Common myeloid progenitor, CD34-positive (primary cell): Measurements from ENCODE around the gene EFNB2.

Source experiments
- CTCF ChIA-PET: fragments of 350-600 bp; sonication (Branson Sonifier 250); formaldehyde crosslinking; loops from one replicate; lab custom pipeline; 2021; ENCODE audit warnings: antibody characterized with exemption; lab: Charles Lee
- POLR2A ChIA-PET: fragments of 350-600 bp; sonication (Branson Sonifier 250); formaldehyde crosslinking; loops from one replicate; lab custom pipeline; 2021; ENCODE audit warnings: antibody characterized with exemption; lab: Charles Lee
- DNase-seq, 3 donors: peaks; one replicate each; pipeline versions ENCODE4 v3.0.0 to v3.0.0-alpha.2; 2013
- H3K27ac ChIP-seq, 2 experiments: 1 replicate in 1 of 2; 2 replicates in 1 of 2; pipeline ENCODE4 v1.7.0; 2013; ENCODE audit warnings: inconsistent platforms in 2 of 2, low read length in 2 of 2, mild to moderate bottlenecking in 2 of 2, low read depth in 1 of 2, moderate library complexity in 1 of 2; ENCODE audit not compliant: severe bottlenecking in 2 of 2, insufficient read depth in 1 of 2, poor library complexity in 1 of 2
- H3K27me3 ChIP-seq, 5 experiments: replicated peaks in 2 of 5; 1 replicate in 3 of 5; 2 replicates in 2 of 5; pipeline versions ENCODE4 v1.6.1 to v1.7.0; 2013; ENCODE audit warnings: low read length in 4 of 5, mild to moderate bottlenecking in 2 of 5, moderate library complexity in 2 of 5, inconsistent platforms in 1 of 5; ENCODE audit not compliant: insufficient read depth in 5 of 5, control insufficient read depth in 4 of 5
- H3K36me3 ChIP-seq, 4 experiments: 1 replicate in 2 of 4; 2 replicates in 2 of 4; pipeline versions ENCODE4 v1.6.1 to v1.7.0; 2013; ENCODE audit warnings: low read length in 3 of 4, control low read depth in 1 of 4, mild to moderate bottlenecking in 1 of 4; ENCODE audit not compliant: control insufficient read depth in 4 of 4, insufficient read depth in 4 of 4
- H3K4me1 ChIP-seq, 4 experiments: 1 replicate in 3 of 4; 2 replicates in 1 of 4; pipeline versions ENCODE4 v1.6.1 to v1.7.1; 2013; ENCODE audit warnings: low read length in 3 of 4, mild to moderate bottlenecking in 3 of 4, control low read depth in 1 of 4, inconsistent platforms in 1 of 4, moderate library complexity in 1 of 4; ENCODE audit not compliant: control insufficient read depth in 4 of 4, insufficient read depth in 4 of 4; ENCODE audit errors: control extremely low read depth in 1 of 4
- H3K4me3 ChIP-seq, 7 experiments: 1 replicate in 4 of 7; 2 replicates in 3 of 7; pipeline versions ENCODE4 v1.5.1 to v1.7.0; 2013; ENCODE audit warnings: mild to moderate bottlenecking in 7 of 7, low read length in 6 of 7, moderate library complexity in 6 of 7, inconsistent platforms in 2 of 7, low read depth in 2 of 7, control low read depth in 1 of 7; ENCODE audit not compliant: insufficient read depth in 4 of 7, control insufficient read depth in 1 of 7; ENCODE audit errors: extremely low read depth in 1 of 7
- H3K9me3 ChIP-seq, 5 experiments: 1 replicate in 4 of 5; 2 replicates in 1 of 5; pipeline versions ENCODE4 v1.6.1 to v1.7.1; 2013; ENCODE audit warnings: low read length in 4 of 5, mild to moderate bottlenecking in 2 of 5, inconsistent platforms in 1 of 5, low read depth in 1 of 5, moderate library complexity in 1 of 5; ENCODE audit not compliant: control insufficient read depth in 4 of 5, insufficient read depth in 2 of 5; ENCODE audit errors: control extremely low read depth in 1 of 5
- WGBS: methylation state at CpG from one replicate; pipeline ENCODE4 v1.1.5; 2013; ENCODE audit not compliant: insufficient coverage; 5-methylcytosine and 5-hydroxymethylcytosine counted together

EFNB2 gene

DNA sequence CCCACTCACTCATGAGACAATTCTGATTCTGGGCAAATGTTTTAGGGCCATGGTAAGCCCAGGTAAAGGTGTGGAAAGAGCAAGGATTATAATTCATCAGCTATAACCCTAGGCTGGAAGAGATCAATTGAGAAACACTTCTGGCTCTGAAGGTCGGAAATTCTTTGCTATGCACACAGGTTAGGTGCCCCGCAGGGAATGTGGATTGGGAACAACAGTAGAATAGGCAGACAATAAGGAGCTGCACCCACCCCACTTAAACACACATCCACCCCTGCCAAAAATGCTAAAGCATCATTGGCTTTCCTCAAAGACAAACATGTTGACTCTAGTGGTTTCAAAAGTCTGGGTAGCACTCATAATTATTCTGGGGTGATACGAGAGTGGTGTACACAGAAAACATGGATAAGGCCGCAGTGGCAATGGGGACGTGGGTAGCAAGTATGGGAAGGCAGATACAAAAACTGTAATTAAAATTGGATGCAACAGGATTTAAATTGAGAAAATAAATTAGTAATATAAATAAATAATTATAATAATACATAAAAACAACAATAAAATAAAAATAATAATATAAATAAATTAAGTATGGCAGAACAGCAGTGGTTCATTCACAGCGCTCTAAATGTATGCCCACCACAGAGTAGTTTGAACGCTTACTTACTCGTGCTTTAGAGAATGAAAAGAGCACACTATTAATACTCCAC, 8.6 kb downstream of the EFNB2 start:
- ChIA-PET CTCF (interaction anchor here (1.1 to 1.4 kb wide), 2 partner anchors 19 to 443 kb away, joined by 3 read pairs; no protein-coding TSS in a partner anchor), POLR2A (no interaction called here)
- H3K27me3 ChIP-seq: peaks cover 3 to 29% (median 15%) of the 10 kb centered on the region in 5 experiments
- H3K27ac ChIP-seq: no peak overlapping the region
- H3K36me3 ChIP-seq: no peaks in the 10 kb centered on the region
- no peak for DNase-seq
- H3K9me3 ChIP-seq: no peaks in the 10 kb centered on the region
- no peaks in the 10 kb centered on the region for H3K4me1 ChIP-seq
- H3K4me3 ChIP-seq: no peak overlapping the region
- 98% methylated on average over 5 of the region's 8 CpGs for WGBS

DNA sequence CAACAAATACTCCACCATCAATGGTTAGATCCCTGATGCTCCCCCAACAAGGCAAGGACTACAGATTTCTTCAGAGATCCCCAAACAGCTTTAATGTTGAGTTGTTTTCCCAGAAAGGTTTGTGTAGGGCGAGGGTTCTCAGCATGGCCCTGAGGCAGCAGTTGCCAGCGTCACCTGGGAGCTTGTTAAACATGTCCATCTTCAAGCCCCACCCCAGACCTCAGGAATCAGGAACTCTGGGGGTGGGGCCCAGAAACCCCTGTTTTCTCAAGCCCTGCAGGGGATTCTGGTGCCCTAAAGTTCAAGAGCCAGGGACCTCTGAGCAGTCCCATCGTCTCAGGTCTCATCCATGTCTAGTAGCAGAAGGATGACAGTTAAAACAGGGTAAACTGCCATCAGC, 9.6 kb downstream of the EFNB2 start:
- H3K4me1 ChIP-seq: no peaks in the 10 kb centered on the region
- no peaks in the 10 kb centered on the region for H3K36me3 ChIP-seq
- H3K9me3 ChIP-seq: no peaks in the 10 kb centered on the region
- no peak overlapping the region for H3K27ac ChIP-seq
- WGBS: 97% methylated on average over 3 of the region's 3 CpGs
- H3K27me3 ChIP-seq: peaks cover 0 to 23% (median 5%) of the 10 kb centered on the region in 5 experiments
- H3K4me3 ChIP-seq: no peak overlapping the region
- no peak for DNase-seq
- POLR2A ChIA-PET: no interaction called here
- CTCF ChIA-PET: interaction anchor here (1.2 to 1.4 kb wide), 2 partner anchors 25 to 442 kb away, joined by 3 to 5 read pairs; no protein-coding TSS in a partner anchor

DNA sequence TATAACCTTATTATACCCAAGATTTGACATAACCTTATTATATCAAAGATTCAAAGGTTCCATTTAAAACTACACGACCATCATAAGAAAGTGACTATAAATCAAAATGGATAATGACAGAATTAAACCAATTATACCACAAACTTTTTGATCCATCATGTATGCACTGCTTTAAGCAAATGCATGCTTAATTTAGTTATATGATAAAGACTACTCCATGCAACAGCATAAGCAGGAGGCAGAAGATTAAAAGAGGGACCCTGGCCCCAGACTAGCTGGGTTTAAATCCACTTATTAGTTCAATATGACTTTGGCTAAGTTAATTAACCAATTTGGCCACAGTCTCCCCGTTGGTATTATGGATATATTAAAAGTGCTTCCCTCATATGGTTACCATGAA, 11.4 kb downstream of the EFNB2 start:
- H3K4me3 ChIP-seq: no peak overlapping the region
- H3K9me3 ChIP-seq: no peaks in the 10 kb centered on the region
- H3K27me3 ChIP-seq: peaks cover 0 to 19% (median 0%) of the 10 kb centered on the region in 5 experiments
- H3K4me1 ChIP-seq: no peaks in the 10 kb centered on the region
- ChIA-PET CTCF (no interaction called here), POLR2A (no interaction called here)
- DNase-seq: no peak
- no peak overlapping the region for H3K27ac ChIP-seq
- WGBS: no CpG with 5 or more reads among the region's 2 CpGs
- no peaks in the 10 kb centered on the region for H3K36me3 ChIP-seq

DNA sequence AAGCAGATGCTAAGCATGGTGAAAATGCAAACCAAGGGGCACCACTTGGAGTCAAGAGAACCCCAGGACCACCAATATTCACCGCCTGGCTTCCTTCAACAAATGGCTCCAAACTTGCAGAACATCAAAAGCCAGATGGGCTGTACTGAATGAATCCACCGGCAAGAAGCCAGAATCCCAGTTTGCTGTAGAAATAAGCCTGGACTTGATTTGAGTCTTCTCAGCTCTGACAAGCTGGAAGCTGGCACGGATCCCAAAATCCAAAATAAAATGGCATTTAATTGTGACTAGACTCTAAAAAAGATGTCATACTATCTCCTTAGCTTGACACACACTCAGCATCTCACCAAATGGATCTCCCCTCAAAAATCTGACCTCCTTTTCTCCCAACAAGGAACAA, 11.9 kb downstream of the EFNB2 start:
- no peaks in the 10 kb centered on the region for H3K4me1 ChIP-seq
- CTCF ChIA-PET: interaction anchor here (0.6 to 0.7 kb wide), 2 partner anchors 8 to 9 kb away, joined by 3 read pairs; no protein-coding TSS in a partner anchor
- POLR2A ChIA-PET: interaction anchor here (0.6 kb wide), 1 partner anchor 13 kb away, joined by 4 read pairs; no protein-coding TSS in a partner anchor

DNA sequence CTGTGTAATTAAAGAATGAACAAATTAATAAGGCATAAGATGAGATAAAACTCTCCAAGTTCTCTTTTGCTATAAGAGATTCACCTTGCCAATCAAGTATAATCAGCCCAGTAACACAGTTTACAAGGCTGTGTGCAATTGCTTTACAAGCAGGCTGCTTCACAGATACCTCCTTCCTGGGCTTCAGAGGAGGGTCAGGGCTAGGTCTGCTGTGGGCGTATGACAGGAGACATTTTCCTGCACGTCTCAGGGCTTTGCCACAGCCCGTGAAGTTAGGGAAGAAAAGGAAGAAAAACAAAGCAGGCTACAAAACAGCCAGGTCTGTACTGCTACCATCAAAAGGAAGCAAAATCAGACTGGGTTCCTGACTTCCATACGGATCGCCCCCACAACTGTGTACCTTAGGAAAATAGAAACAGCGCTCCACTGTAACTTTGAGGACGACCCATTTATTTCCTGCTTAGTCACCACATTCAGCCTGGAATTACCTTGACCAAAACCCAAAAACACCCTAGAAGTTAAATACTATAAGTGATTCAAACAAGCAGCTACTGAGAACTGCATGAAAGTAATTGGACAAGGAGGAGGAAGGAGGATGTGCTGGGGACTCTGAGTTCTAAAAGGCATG, 12.4 kb downstream of the EFNB2 start:
- CTCF ChIA-PET: interaction anchor here (0.6 to 0.7 kb wide), 2 partner anchors 8 to 9 kb away, joined by 3 read pairs; no protein-coding TSS in a partner anchor
- Histone ChIP-seq H3K27me3 (peaks cover 0 to 10% (median 0%) of the 10 kb centered on the region in 5 experiments), H3K36me3 (no peaks in the 10 kb centered on the region), H3K9me3 (no peaks in the 10 kb centered on the region), H3K27ac (no peak overlapping the region), H3K4me3 (no peak overlapping the region), H3K4me1 (no peaks in the 10 kb centered on the region)
- DNase-seq: no peak
- WGBS: 76% methylated on average over 5 of the region's 7 CpGs
- POLR2A ChIA-PET: interaction anchor here (0.6 kb wide), 2 partner anchors 12 to 351 kb away, joined by 3 to 4 read pairs; no protein-coding TSS in a partner anchor

More for the DNA sequence above, 11.9 kb downstream of the EFNB2 start:
- peaks cover 0 to 15% (median 0%) of the 10 kb centered on the region in 5 experiments for H3K27me3 ChIP-seq
- WGBS: 87% methylated on average over 3 of the region's 3 CpGs
- H3K36me3 ChIP-seq: no peaks in the 10 kb centered on the region
- no peak overlapping the region for H3K4me3 ChIP-seq
- no peaks in the 10 kb centered on the region for H3K9me3 ChIP-seq
- H3K27ac ChIP-seq: no peak overlapping the region
- DNase-seq: no peak

DNA sequence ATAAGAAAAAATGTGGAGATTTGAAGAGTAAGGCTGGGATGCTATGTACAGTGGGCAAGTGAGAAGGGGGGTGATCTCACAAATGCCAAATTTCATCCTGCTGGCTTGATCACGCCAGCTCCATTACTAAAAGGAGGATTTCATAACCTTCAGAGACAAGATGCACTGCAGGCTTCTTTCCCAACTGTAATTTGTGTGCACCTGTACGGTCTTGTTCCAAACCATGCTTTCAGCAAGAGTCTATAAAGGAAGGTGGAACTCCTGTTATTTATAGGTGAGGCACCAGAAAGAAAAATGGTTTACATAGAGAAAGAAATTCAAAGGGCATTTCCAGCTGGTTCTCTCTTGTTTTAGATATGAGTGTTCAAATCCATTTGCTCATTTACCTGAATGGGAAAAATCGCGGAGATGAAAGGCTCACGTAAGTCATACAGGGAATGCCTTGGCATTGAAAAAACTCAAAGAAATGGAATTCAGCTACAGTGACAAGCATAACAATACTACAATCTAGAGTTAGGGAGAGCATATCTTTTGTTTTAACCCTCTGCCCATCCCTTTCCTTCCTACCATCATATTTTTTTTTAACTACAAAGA, 13.3 kb downstream of the EFNB2 start:
- H3K36me3 ChIP-seq: no peaks in the 10 kb centered on the region
- peaks cover 0 to 7% (median 0%) of the 10 kb centered on the region in 5 experiments for H3K27me3 ChIP-seq
- no peak overlapping the region for H3K27ac ChIP-seq
- 92% methylated on average over 2 of the region's 5 CpGs for WGBS
- DNase-seq: no peak
- H3K9me3 ChIP-seq: no peaks in the 10 kb centered on the region
- no peak overlapping the region for H3K4me3 ChIP-seq
- no peaks in the 10 kb centered on the region for H3K4me1 ChIP-seq
- ChIA-PET POLR2A (no interaction called here), CTCF (interaction anchor here (0.9 to 1.4 kb wide), 5 partner anchors 10 to 200 kb away, joined by 3 to 6 read pairs (median 3); no protein-coding TSS in a partner anchor)
